Common myeloid progenitor, CD34-positive (primary cell): Measurements from ENCODE around the gene POC1A.
A peak's percentile ranks its signal among the peaks of the same experiment; 100 is the strongest.
"Not testable (repeated sequence)": the region's sequence is repeated elsewhere in the genome, so short reads cannot be mapped to it uniquely, and the experiment has no call there.

Experiments used
- CTCF ChIA-PET: fragments of 350-600 bp; sonication (Branson Sonifier 250); formaldehyde crosslinking; loops from one replicate; lab custom pipeline; 2021; ENCODE audit warnings: antibody characterized with exemption; lab: Charles Lee
- POLR2A ChIA-PET: fragments of 350-600 bp; sonication (Branson Sonifier 250); formaldehyde crosslinking; loops from one replicate; lab custom pipeline; 2021; ENCODE audit warnings: antibody characterized with exemption; lab: Charles Lee
- DNase-seq, 3 donors: peaks; one replicate each; pipeline versions ENCODE4 v3.0.0 to v3.0.0-alpha.2; 2013
- H3K27ac ChIP-seq, 2 experiments: 1 replicate in 1 of 2; 2 replicates in 1 of 2; pipeline ENCODE4 v1.7.0; 2013; ENCODE audit warnings: inconsistent platforms in 2 of 2, low read length in 2 of 2, mild to moderate bottlenecking in 2 of 2, low read depth in 1 of 2, moderate library complexity in 1 of 2; ENCODE audit not compliant: severe bottlenecking in 2 of 2, insufficient read depth in 1 of 2, poor library complexity in 1 of 2
- H3K27me3 ChIP-seq, 5 experiments: replicated peaks in 2 of 5; 1 replicate in 3 of 5; 2 replicates in 2 of 5; pipeline versions ENCODE4 v1.6.1 to v1.7.0; 2013; ENCODE audit warnings: low read length in 4 of 5, mild to moderate bottlenecking in 2 of 5, moderate library complexity in 2 of 5, inconsistent platforms in 1 of 5; ENCODE audit not compliant: insufficient read depth in 5 of 5, control insufficient read depth in 4 of 5
- H3K36me3 ChIP-seq, 4 experiments: 1 replicate in 2 of 4; 2 replicates in 2 of 4; pipeline versions ENCODE4 v1.6.1 to v1.7.0; 2013; ENCODE audit warnings: low read length in 3 of 4, control low read depth in 1 of 4, mild to moderate bottlenecking in 1 of 4; ENCODE audit not compliant: control insufficient read depth in 4 of 4, insufficient read depth in 4 of 4
- H3K4me1 ChIP-seq, 4 experiments: 1 replicate in 3 of 4; 2 replicates in 1 of 4; pipeline versions ENCODE4 v1.6.1 to v1.7.1; 2013; ENCODE audit warnings: low read length in 3 of 4, mild to moderate bottlenecking in 3 of 4, control low read depth in 1 of 4, inconsistent platforms in 1 of 4, moderate library complexity in 1 of 4; ENCODE audit not compliant: control insufficient read depth in 4 of 4, insufficient read depth in 4 of 4; ENCODE audit errors: control extremely low read depth in 1 of 4
- H3K4me3 ChIP-seq, 7 experiments: 1 replicate in 4 of 7; 2 replicates in 3 of 7; pipeline versions ENCODE4 v1.5.1 to v1.7.0; 2013; ENCODE audit warnings: mild to moderate bottlenecking in 7 of 7, low read length in 6 of 7, moderate library complexity in 6 of 7, inconsistent platforms in 2 of 7, low read depth in 2 of 7, control low read depth in 1 of 7; ENCODE audit not compliant: insufficient read depth in 4 of 7, control insufficient read depth in 1 of 7; ENCODE audit errors: extremely low read depth in 1 of 7
- H3K9me3 ChIP-seq, 5 experiments: 1 replicate in 4 of 5; 2 replicates in 1 of 5; pipeline versions ENCODE4 v1.6.1 to v1.7.1; 2013; ENCODE audit warnings: low read length in 4 of 5, mild to moderate bottlenecking in 2 of 5, inconsistent platforms in 1 of 5, low read depth in 1 of 5, moderate library complexity in 1 of 5; ENCODE audit not compliant: control insufficient read depth in 4 of 5, insufficient read depth in 2 of 5; ENCODE audit errors: control extremely low read depth in 1 of 5
- WGBS: methylation state at CpG from one replicate; pipeline ENCODE4 v1.1.5; 2013; ENCODE audit not compliant: insufficient coverage; 5-methylcytosine and 5-hydroxymethylcytosine counted together

POC1A gene

DNA sequence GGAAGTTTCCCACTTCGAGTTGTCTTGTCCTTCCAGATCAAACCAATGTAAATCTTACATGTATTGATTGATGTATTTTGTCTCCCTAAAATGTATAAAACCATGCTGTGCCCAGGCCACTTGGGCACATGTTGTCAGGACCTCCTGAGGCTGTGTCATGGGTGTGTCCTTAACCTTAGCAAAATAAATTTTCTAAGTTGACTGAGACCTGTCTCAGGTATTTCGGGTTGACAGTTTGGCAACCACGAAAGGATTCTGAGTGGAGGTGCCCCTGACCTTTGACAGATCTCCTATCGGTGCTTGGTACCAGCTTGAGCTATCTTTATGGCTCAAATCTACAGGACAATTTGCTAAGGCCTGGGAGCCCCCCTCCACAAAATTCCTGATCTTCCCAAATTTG is 1.7 kb upstream of the POC1A start:
- 100% methylated on average over 4 of the region's 4 CpGs for WGBS
- POLR2A ChIA-PET, result no interaction called here

DNA sequence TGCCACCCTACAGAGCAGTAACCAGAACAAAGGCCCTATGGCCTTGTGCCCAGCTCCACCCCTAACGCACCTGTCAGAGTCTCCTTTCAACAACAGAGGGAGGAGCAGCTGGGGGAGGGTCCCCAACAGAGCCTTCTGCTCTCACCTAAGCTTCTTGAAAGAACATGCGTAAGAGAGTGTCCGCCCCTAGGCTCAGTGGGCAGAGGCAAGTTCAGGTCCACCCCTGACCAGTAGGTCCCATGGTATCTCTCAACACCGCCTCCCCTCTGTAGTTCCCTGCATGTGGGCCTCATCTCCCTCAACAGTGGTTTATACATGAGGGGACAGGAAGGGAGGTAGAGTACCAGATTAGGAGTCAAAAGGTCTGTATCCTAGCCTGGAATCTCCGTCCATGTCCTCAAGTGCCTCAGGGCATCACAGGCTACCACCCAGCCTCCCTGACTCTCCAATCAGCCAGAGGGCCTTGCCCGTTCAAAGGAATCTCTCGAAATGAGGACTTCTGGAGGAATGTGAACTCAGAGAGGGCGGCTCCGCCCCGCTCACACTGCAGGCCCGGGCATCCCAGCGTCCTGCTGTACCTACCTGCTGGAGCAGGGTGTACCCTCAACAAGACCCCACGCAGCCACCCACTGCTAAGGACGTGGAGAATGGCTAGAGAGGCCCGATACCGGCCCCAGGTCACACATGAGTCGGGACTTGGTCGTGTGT is 680 bp downstream of the POC1A start:
- Histone ChIP-seq H3K27me3 (no peaks in the 10 kb centered on the region), H3K4me1 (peaks cover 0 to 16% (median 15%) of the 10 kb centered on the region in 4 experiments), H3K9me3 (no peaks in the 10 kb centered on the region), H3K27ac (peak overlapping the region in 1 of 2 experiments; percentile 78), H3K4me3 (peak overlapping the region; percentile 72 to 94 (median 81)), H3K36me3 (peaks cover 0 to 23% (median 11%) of the 10 kb centered on the region in 4 experiments)
- WGBS, result 42% methylated on average over 18 of the region's 18 CpGs
- ChIA-PET CTCF (interaction anchor here (0.8 to 1.4 kb wide), 3 partner anchors 9 to 210 kb away, joined by 3 to 6 read pairs (median 4); no protein-coding TSS in a partner anchor), POLR2A (interaction anchor here (0.6 to 1.5 kb wide), 2 partner anchors 158 to 976 kb away, joined by 3 to 4 read pairs; partner anchors contain the start of genes RFT1 and RPL29)
- no peak for DNase-seq

More for the DNA sequence above, 1.7 kb upstream of the POC1A start:
- no peaks in the 10 kb centered on the region for H3K27me3 ChIP-seq
- CTCF ChIA-PET, result no interaction called here
- H3K4me1 ChIP-seq, result peaks cover 0 to 16% (median 15%) of the 10 kb centered on the region in 4 experiments
- peaks cover 0 to under 1% (median 0%) of the 10 kb centered on the region in 4 experiments for H3K36me3 ChIP-seq
- no peaks in the 10 kb centered on the region for H3K9me3 ChIP-seq
- H3K27ac ChIP-seq, result no peak overlapping the region
- H3K4me3 ChIP-seq, result no peak overlapping the region
- DNase-seq, result no peak

- H3K27ac ChIP-seq, H3K9me3 ChIP-seq, POLR2A ChIA-PET, H3K27me3 ChIP-seq, H3K4me3 ChIP-seq, DNase-seq: not testable (repeated sequence)
- H3K4me1 ChIP-seq, result peaks cover 0 to 16% (median 15%) of the 10 kb centered on the region in 4 experiments
- CTCF ChIA-PET, result interaction anchor here (0.6 to 1.4 kb wide), 4 partner anchors 9 to 151 kb away, joined by 3 to 4 read pairs (median 4); no protein-coding TSS in a partner anchor
- H3K36me3 ChIP-seq, result peaks cover 6 to 35% (median 16%) of the 10 kb centered on the region in 4 experiments
- WGBS, result 90% methylated on average over 2 of the region's 4 CpGs
Measured at GRCh38 chr3:52151991-52152390, 2.2 kb downstream of the POC1A start.

GRCh38 chr3:52150860-52151259 is 3.4 kb downstream of the POC1A start:
- WGBS, result 96% methylated on average over 3 of the region's 4 CpGs
- no peaks in the 10 kb centered on the region for H3K9me3 ChIP-seq
- H3K27ac ChIP-seq, result no peak overlapping the region
- no peak overlapping the region for H3K4me3 ChIP-seq
- DNase-seq, result no peak
- no peaks in the 10 kb centered on the region for H3K27me3 ChIP-seq
- H3K36me3 ChIP-seq, result peaks cover 8 to 46% (median 20%) of the 10 kb centered on the region in 4 experiments
- H3K4me1 ChIP-seq, result peaks cover 0 to 16% (median 15%) of the 10 kb centered on the region in 4 experiments
- ChIA-PET CTCF (interaction anchor here (0.6 to 1.8 kb wide), 5 partner anchors 20 to 149 kb away, joined by 3 to 12 read pairs (median 3); no protein-coding TSS in a partner anchor), POLR2A (no interaction called here)

GRCh38 chr3:52150357-52150756 is 3.9 kb downstream of the POC1A start:
- H3K36me3 ChIP-seq, result peaks cover 11 to 51% (median 23%) of the 10 kb centered on the region in 4 experiments
- H3K27ac ChIP-seq, result no peak overlapping the region
- H3K4me3 ChIP-seq, result no peak overlapping the region
- ChIA-PET CTCF (interaction anchor here (0.6 to 1.8 kb wide), 7 partner anchors 21 to 162 kb away, joined by 3 to 12 read pairs (median 3); no protein-coding TSS in a partner anchor), POLR2A (no interaction called here)
- H3K4me1 ChIP-seq, result peaks cover 0 to 16% (median 15%) of the 10 kb centered on the region in 4 experiments
- no peaks in the 10 kb centered on the region for H3K27me3 ChIP-seq
- no peaks in the 10 kb centered on the region for H3K9me3 ChIP-seq
- no peak for DNase-seq
- WGBS, result 97% methylated on average over 3 of the region's 3 CpGs

- peaks cover 11 to 57% (median 25%) of the 10 kb centered on the region in 4 experiments for H3K36me3 ChIP-seq
- H3K9me3 ChIP-seq, result no peaks in the 10 kb centered on the region
- WGBS, result 99% methylated on average over 11 of the region's 11 CpGs
- H3K27me3 ChIP-seq, result no peaks in the 10 kb centered on the region
- CTCF ChIA-PET, result interaction anchor here (1.0 to 1.8 kb wide), 5 partner anchors 28 to 162 kb away, joined by 3 to 12 read pairs (median 4); no protein-coding TSS in a partner anchor
- DNase-seq, result no peak
- POLR2A ChIA-PET, result no interaction called here
- H3K4me1 ChIP-seq, result peaks cover 0 to 12% (median 11%) of the 10 kb centered on the region in 4 experiments
- no peak overlapping the region for H3K27ac ChIP-seq
- H3K4me3 ChIP-seq, result no peak overlapping the region
Measured at GRCh38 chr3:52149726-52150125, 4.5 kb downstream of the POC1A start.
